ENCODE measurements around the gene SLC9A9.

- no peak for TF ChIP-seq EZH2phosphoT487 (IDR thresholded peaks at IDR 0.05; ENCODE audit: low read depth)
- TF ChIP-seq CTCF (IDR thresholded peaks at IDR 0.05; ENCODE audit: low read depth, low read length), result no peak
Observed at GRCh38 chr3:143222505-143222904, 625.8 kb downstream of the SLC9A9 start.
